Liver (tissue), 9 donors: Measurements from ENCODE around the gene TARS2. TPM values are rescaled to one million over a fixed set of nuclear protein-coding genes. Genes with fewer than 3 reads are reported as not detected.

Source experiments
- DNase-seq: peaks from one replicate; pipeline ENCODE4 v3.0.0-alpha.2; 2017; ENCODE audit warnings: low spot score
- H3K27ac ChIP-seq, 2 donors: one replicate each; pipeline ENCODE4 v1.7.0; 2013; ENCODE audit warnings: inconsistent platforms in 2 of 2, low read length in 2 of 2, control low read depth in 1 of 2, low read depth in 1 of 2, mild to moderate bottlenecking in 1 of 2
- H3K27me3 ChIP-seq, 4 donors: one replicate each; pipeline versions ENCODE4 v1.6.1 to v1.7.0; 2013; ENCODE audit warnings: low read length in 3 of 4, inconsistent platforms in 1 of 4, mild to moderate bottlenecking in 1 of 4, moderate library complexity in 1 of 4; ENCODE audit not compliant: control insufficient read depth in 4 of 4, insufficient read depth in 4 of 4
- H3K36me3 ChIP-seq, 4 donors: one replicate each; pipeline versions ENCODE4 v1.6.1 to v1.7.0; 2013; ENCODE audit warnings: low read length in 3 of 4, mild to moderate bottlenecking in 3 of 4, low read depth in 1 of 4, moderate library complexity in 1 of 4; ENCODE audit not compliant: control insufficient read depth in 4 of 4, insufficient read depth in 3 of 4
- H3K4me1 ChIP-seq, 4 donors: one replicate each; pipeline versions ENCODE4 v1.6.1 to v1.7.0; 2013; ENCODE audit warnings: low read length in 3 of 4, mild to moderate bottlenecking in 3 of 4, moderate library complexity in 1 of 4; ENCODE audit not compliant: control insufficient read depth in 4 of 4, insufficient read depth in 4 of 4
- H3K4me3 ChIP-seq, 3 donors: one replicate each; pipeline versions ENCODE4 v1.6.1 to v1.7.0; 2013; ENCODE audit warnings: low read length in 3 of 3, control low read depth in 1 of 3, low read depth in 1 of 3, mild to moderate bottlenecking in 1 of 3
- H3K9ac ChIP-seq, 2 donors: one replicate each; pipeline ENCODE4 v1.7.0; 2013; ENCODE audit warnings: low read length in 2 of 2, mild to moderate bottlenecking in 2 of 2, moderate library complexity in 2 of 2, control low read depth in 1 of 2, low read depth in 1 of 2
- H3K9me3 ChIP-seq, 4 donors: one replicate each; pipeline versions ENCODE4 v1.6.1 to v1.7.0; 2013; ENCODE audit warnings: low read length in 3 of 4; ENCODE audit not compliant: control insufficient read depth in 4 of 4
- ATF3 ChIP-seq: IDR thresholded peaks from 2 replicates; pipeline ENCODE4 v1.6.1; 2016; ENCODE audit warnings: antibody characterized with exemption
- CTCF ChIP-seq: fragments of 150-350 bp; IDR thresholded peaks from 2 replicates; pipeline ENCODE4 v1.5.1; 2017; ENCODE audit warnings: improper control_type of control experiment, low read depth, low read length; ENCODE audit not compliant: missing input control
- EGR1 ChIP-seq, 2 donors: IDR thresholded peaks; 2 replicates each; pipeline ENCODE4 v1.6.1; 2016 to 2018; ENCODE audit warnings: antibody characterized with exemption in 2 of 2, low read depth in 2 of 2
- FOXA1 ChIP-seq: IDR thresholded peaks from 2 replicates; pipeline ENCODE4 v1.6.1; 2016; ENCODE audit warnings: antibody characterized with exemption
- FOXA2 ChIP-seq: IDR thresholded peaks from 2 replicates; pipeline ENCODE4 v1.6.1; 2016; ENCODE audit warnings: antibody characterized with exemption
- GABPA ChIP-seq, 2 donors: IDR thresholded peaks in 1 of 2; conservative IDR thresholded peaks in 1 of 2; 2 replicates each; pipeline ENCODE4 v1.6.1; 2016; ENCODE audit warnings: antibody characterized with exemption in 2 of 2, mild to moderate bottlenecking in 1 of 2, moderate library complexity in 1 of 2
- HNF4A ChIP-seq, 2 donors: conservative IDR thresholded peaks; 2 replicates each; pipeline ENCODE4 v1.6.1; 2016; ENCODE audit warnings: antibody characterized with exemption in 2 of 2, mild to moderate bottlenecking in 2 of 2
- HNF4G ChIP-seq: IDR thresholded peaks from 2 replicates; pipeline ENCODE4 v1.6.1; 2016; ENCODE audit warnings: antibody characterized with exemption
- JUND ChIP-seq, 2 donors: IDR thresholded peaks; 2 replicates each; pipeline ENCODE4 v1.6.1; 2016; ENCODE audit warnings: antibody characterized with exemption in 2 of 2
- MAX ChIP-seq: IDR thresholded peaks from 2 replicates; pipeline ENCODE4 v1.6.1; 2016; ENCODE audit warnings: antibody characterized with exemption
- NR2F2 ChIP-seq: IDR thresholded peaks from 2 replicates; pipeline ENCODE4 v1.6.1; 2016; ENCODE audit warnings: antibody characterized with exemption
- RAD21 ChIP-seq, 2 donors: IDR thresholded peaks; 2 replicates each; pipeline ENCODE4 v1.6.1; 2016; ENCODE audit warnings: antibody characterized with exemption in 2 of 2, mild to moderate bottlenecking in 2 of 2
- REST ChIP-seq: IDR thresholded peaks from 2 replicates; pipeline ENCODE4 v1.6.1; 2016; ENCODE audit warnings: antibody characterized with exemption, mild to moderate bottlenecking
- RXRA ChIP-seq, 2 donors: IDR thresholded peaks; 2 replicates each; pipeline ENCODE4 v1.6.1; 2017 to 2018; ENCODE audit warnings: antibody characterized with exemption in 2 of 2, mild to moderate bottlenecking in 1 of 2
- SP1 ChIP-seq: IDR thresholded peaks from 2 replicates; pipeline ENCODE4 v1.6.1; 2018; ENCODE audit warnings: antibody characterized with exemption, mild to moderate bottlenecking
- TAF1 ChIP-seq: conservative IDR thresholded peaks from 2 replicates; pipeline ENCODE4 v1.6.1; 2016; ENCODE audit warnings: antibody characterized with exemption, mild to moderate bottlenecking
- ZBTB33 ChIP-seq: IDR thresholded peaks from 2 replicates; pipeline ENCODE4 v1.6.1; 2016; ENCODE audit warnings: antibody characterized with exemption
- WGBS: extraction: QIAGEN DNeasy Blood & Tissue Kit; methylation state at CpG from one replicate; pipeline ENCODE4 v1.1.7; 2013; 5-methylcytosine and 5-hydroxymethylcytosine counted together
- polyA plus RNA-seq, 2 donors: library from polyadenylated mRNA; stranded (reverse) in 1 of 2; unstranded in 1 of 2; fragments of 200-250 nt in 1 of 2; fragments of >200 nt in 1 of 2; fragmentation: Nextera tagmentation in 1 of 2; extraction: Ambion mirVana in 1 of 2; gene quantifications; one replicate each; pipeline versions ENCODE4 v1.2.1 to v1.2.3, GENCODE V29; 2013 to 2015
- total RNA-seq, 2 donors: library from RNA; depleted of rRNA; stranded (reverse); fragments of >200 nt; gene quantifications; one replicate each; pipeline ENCODE4 v1.2.3, GENCODE V29; 2014
- donor health status: healthy.
- donor health status: healthy.
- donor health status: healthy.
- donor health status: healthy.
- donor health status: healthy.

TARS2 gene
- total and polyA plus RNA-seq, 4 donors = 10.9 to 20.8 (median 18.6) TPM

GRCh38 chr1:150512846-150513245 is 25.6 kb downstream of the TARS2 start:
- no peak overlapping the region for H3K27ac ChIP-seq
- no peak for TF ChIP-seq CTCF
- no peak for TF ChIP-seq ZBTB33
- no peak for TF ChIP-seq SP1
- no peak for TF ChIP-seq MAX
- no peak for TF ChIP-seq GABPA (IDR thresholded peaks at IDR 0.05 in 1 of 2, conservative IDR thresholded peaks at IDR 0.05 in 1 of 2)
- no peak for TF ChIP-seq FOXA1
- no peak for TF ChIP-seq ATF3
- TF ChIP-seq HNF4G = no peak
- TF ChIP-seq REST = no peak
- TF ChIP-seq RXRA (IDR thresholded peaks at IDR 0.05) = no peak
- no peak for TF ChIP-seq JUND (IDR thresholded peaks at IDR 0.05)
- no peak for TF ChIP-seq TAF1
- no peak for TF ChIP-seq NR2F2
- no peak for TF ChIP-seq FOXA2
- TF ChIP-seq EGR1 (IDR thresholded peaks at IDR 0.05; ENCODE audit: low read depth in 2 of 2) = no peak
- no peaks in the 10 kb centered on the region for H3K9me3 ChIP-seq
- WGBS = 85% methylated on average over 2 of the region's 2 CpGs
- H3K9ac ChIP-seq = no peak overlapping the region
- H3K4me1 ChIP-seq = peaks cover 2 to 17% (median 9%) of the 10 kb centered on the region in 4 donors
- H3K36me3 ChIP-seq = peaks cover 0 to 3% (median 1%) of the 10 kb centered on the region in 4 donors
- DNase-seq = no peak
- no peak overlapping the region for H3K4me3 ChIP-seq
- H3K27me3 ChIP-seq = no peaks in the 10 kb centered on the region

- peaks cover 0 to 3% (median 0%) of the 10 kb centered on the region in 4 donors for H3K36me3 ChIP-seq
- DNase-seq = no peak
- H3K27me3 ChIP-seq = no peaks in the 10 kb centered on the region
- no peaks in the 10 kb centered on the region for H3K9me3 ChIP-seq
- H3K4me3 ChIP-seq = no peak overlapping the region
- H3K4me1 ChIP-seq = peaks cover 2 to 17% (median 9%) of the 10 kb centered on the region in 4 donors
- no peak overlapping the region for H3K27ac ChIP-seq
- 88% methylated on average over 7 of the region's 7 CpGs for WGBS
- H3K9ac ChIP-seq = no peak overlapping the region
- TF ChIP-seq TAF1 (no peak), EGR1 (IDR thresholded peaks at IDR 0.05; ENCODE audit: low read depth in 2 of 2) (no peak), ATF3 (no peak), RAD21 (IDR thresholded peaks at IDR 0.05) (no peak), GABPA (IDR thresholded peaks at IDR 0.05 in 1 of 2, conservative IDR thresholded peaks at IDR 0.05 in 1 of 2) (no peak), HNF4A (conservative IDR thresholded peaks at IDR 0.05) (no peak), SP1 (no peak)
Observed at GRCh38 chr1:150513351-150513791, 26.2 kb downstream of the TARS2 start.
